ENCODE measurements around the gene AARS1.
A peak's percentile ranks its signal among the peaks of the same experiment; 100 is the strongest.
"Not testable (repeated sequence)": the region's sequence is repeated elsewhere in the genome, so short reads cannot be mapped to it uniquely, and the experiment has no call there.

Gene AARS1

GRCh38 chr16:70271696-70272095, 17.6 kb downstream of the AARS1 start:
- DNase-seq (ENCODE audit: low read depth in 3 of 3) = no peak

- DNase-seq (ENCODE audit: low read depth in 3 of 3) = no peak
These were observed 19.1 kb downstream of the AARS1 start for GRCh38 chr16:70270176-70270575.

- DNase-seq (ENCODE audit: low read depth in 3 of 3) = no peak
These were observed 19.8 kb downstream of the AARS1 start for GRCh38 chr16:70269471-70269870.

- not testable (repeated sequence) for DNase-seq (ENCODE audit: low read depth in 3 of 3)
These were observed 21.4 kb downstream of the AARS1 start for GRCh38 chr16:70267922-70268321.

DNA sequence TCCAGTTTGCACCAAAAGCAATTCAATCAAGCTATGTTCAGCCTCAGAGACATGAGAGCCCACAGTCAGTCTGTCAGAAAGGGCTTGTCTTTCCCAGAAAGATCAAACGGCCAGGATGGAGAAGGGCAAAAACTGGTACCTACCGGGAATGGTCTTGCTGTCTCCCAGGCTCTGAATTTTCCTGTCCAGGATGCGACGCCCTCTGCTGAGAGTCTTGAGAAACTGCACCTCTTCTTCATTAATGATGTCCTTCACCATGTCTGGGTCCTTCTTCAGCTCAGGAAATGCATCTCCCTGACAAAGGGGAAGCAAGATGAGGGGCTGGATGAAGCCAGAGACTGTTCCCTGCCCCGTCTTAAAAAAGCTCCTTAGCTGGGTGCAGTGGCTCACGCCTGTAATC, 21.8 kb downstream of the AARS1 start:
- DNase-seq (ENCODE audit: low read depth in 3 of 3) = no peak

DNA sequence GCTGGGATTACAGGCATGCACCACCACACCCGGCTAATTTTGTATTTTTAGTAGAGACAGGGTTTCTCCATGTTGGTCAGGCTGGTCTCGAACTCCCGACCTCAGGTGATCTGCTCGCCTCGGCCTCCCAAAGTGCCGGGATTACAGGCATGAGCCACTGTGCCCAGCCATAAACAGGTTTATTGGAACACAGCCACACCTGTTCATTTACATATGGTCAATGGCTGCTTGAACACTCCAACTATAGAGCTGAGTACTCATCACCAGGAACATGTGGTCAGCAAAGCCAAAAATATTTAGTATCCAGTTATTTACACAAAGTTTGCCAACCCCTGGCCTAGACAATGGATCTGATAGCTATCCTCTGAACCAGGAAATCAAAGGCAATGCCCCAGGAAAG, 29.4 kb downstream of the AARS1 start:
- DNase-seq (ENCODE audit: low read depth in 3 of 3) = not testable (repeated sequence)

DNA sequence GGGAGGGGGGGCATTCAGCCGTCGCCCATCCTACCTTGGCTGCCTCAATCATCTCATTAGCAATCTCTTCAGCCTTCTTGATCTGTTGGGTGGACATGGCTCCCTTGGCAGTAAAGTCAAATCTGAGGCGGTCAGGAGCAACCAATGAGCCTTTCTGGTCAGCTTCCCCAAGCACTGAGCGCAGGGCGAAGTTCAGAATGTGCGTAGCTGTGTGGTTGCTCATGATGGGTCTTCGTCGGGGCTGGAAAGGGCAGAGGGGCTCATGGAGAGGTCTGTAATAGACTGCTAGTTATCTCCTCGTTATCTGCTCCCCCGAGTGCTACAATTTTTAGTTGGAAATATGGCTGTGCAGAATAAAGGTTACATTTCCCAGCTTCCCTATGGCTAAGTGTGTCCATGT, 30.4 kb downstream of the AARS1 start:
- no peak for DNase-seq (ENCODE audit: low read depth in 3 of 3)

DNA sequence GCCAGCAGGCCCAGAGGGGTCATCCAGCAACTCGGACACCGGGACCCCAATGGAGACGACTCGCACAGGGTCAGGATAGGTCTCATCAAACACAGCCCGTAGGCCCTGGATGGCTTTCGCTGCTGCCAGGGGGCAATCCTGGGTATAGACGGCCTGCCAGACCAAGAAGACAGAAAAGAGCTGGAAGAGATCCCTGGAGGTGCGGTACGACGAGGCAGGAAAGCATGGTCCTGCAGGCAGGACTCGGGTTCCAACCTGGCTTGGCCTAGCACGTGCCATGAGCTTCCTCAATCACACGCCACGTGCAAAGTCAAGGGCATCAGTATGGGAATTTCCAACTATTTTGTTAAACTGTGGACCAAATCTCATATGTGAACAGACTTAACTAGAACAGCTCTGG, 31.2 kb downstream of the AARS1 start:
- DNase-seq (ENCODE audit: low read depth in 3 of 3) = no peak

- no peak for DNase-seq (ENCODE audit: low read depth in 3 of 3)
These were observed 31.9 kb downstream of the AARS1 start for GRCh38 chr16:70257391-70257790.

DNA sequence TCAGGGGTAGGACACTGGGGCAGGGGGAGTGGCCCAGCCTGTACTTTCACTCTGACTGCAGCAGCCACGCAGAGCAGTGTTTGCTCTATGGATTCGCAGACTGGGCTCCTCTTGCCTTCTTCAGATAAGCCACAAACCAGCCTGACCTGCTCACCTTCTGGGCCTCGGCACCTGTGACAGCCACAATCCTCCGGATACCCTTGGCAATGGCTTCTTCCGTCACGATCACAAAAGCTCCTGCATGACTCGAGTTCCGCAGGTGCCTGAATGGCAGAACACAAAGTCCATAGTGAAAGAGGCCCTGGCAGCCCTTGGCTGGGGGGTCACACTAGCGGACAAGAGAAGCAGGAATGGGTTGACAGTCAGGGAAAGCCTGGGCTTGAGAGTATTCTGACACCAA, 33.7 kb downstream of the AARS1 start:
- DNase-seq (ENCODE audit: low read depth in 3 of 3) = no peak

- DNase-seq (ENCODE audit: low read depth in 3 of 3) = no peak
These were observed 34.4 kb downstream of the AARS1 start for GRCh38 chr16:70254965-70255286.

GRCh38 chr16:70254180-70254964, 34.9 kb downstream of the AARS1 start:
- no peak for DNase-seq (ENCODE audit: low read depth in 3 of 3)

DNA sequence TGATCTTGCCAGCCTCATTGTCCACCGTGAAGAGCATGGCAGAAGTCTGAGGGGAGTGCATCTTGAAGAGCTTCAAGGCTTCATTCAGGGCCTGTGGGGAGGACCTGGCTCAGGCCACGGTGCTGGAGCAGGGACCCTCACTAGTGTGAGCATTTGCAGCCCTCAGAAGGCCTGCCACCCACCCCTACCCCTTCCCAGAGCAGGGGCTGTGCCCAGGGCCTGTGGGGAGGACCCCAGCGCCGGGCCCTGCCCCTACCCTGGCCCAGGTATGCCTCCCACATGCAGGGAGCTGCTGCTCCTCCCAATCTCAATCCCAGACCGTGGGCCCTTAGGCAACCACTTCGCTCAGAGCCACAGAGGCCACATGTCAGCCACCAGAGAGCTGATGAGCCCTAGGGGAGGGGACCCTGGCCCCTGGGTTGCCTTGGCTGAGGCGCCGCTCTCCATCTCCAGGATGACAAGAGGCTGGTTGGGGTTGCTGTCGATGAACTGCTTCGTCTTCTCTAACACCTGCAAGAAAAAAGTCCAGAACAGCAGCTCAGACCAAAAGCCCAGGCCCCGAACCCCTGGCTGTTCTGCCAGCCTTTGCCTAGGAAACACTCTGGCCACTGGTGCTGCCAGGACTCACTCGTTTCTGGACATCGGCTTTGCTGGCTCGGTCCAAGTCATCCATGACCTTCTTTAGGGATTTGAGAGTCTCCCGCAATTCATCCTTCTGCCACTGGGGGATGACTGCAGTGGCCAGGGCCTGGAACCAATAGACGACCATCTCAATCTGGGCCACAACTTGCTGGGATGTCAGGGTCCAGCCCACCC, 35.8 kb downstream of the AARS1 start:
- peak in 1 of 3 donors; percentile 37 for DNase-seq (ENCODE audit: low read depth in 3 of 3)

GRCh38 chr16:70252355-70252988, 36.8 kb downstream of the AARS1 start:
- no peak for DNase-seq (ENCODE audit: low read depth in 3 of 3)

- DNase-seq (ENCODE audit: low read depth in 3 of 3) = peak; percentile 85 to 89 (median 87)
These were observed 37.5 kb downstream of the AARS1 start, which contains the start of gene EXOSC6 for GRCh38 chr16:70251629-70252354. EXOSC6 (minus strand) TSS chr16:70251940; CDS start chr16:70251900, 40 bp downstream.

- peak in 1 of 3 donors; percentile 8 for DNase-seq (ENCODE audit: low read depth in 3 of 3)
These were observed 38.3 kb downstream of the AARS1 start for GRCh38 chr16:70250748-70251628.

GRCh38 chr16:70249697-70250096, 39.6 kb downstream of the AARS1 start:
- DNase-seq (ENCODE audit: low read depth in 3 of 3) = not testable (repeated sequence)

- not testable (repeated sequence) for DNase-seq (ENCODE audit: low read depth in 3 of 3)
These were observed 50.5 kb downstream of the AARS1 start for GRCh38 chr16:70238773-70239172.

DNA sequence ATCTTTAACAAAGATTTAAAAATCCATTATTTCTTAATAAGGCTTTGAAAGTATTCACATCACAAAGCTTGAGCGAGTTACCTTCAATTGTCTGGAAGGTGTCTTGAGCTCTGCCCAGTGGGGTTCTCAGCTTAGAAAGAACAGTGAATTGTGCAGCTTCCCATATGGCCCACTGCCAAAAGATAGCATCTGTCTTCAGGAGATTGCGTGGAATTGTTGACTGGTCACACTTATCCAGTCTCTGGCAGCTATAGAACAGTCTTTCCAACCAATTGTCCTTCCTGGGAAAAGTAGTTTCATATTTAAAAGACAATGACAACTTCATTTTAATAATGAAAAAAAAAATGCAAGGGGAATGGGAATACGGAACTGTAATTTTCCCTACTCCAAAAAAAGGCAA, 57.5 kb downstream of the AARS1 start:
- DNase-seq (ENCODE audit: low read depth in 3 of 3) = not testable (repeated sequence)

- not testable (repeated sequence) for DNase-seq (ENCODE audit: low read depth in 3 of 3)
These were observed 63.3 kb downstream of the AARS1 start for GRCh38 chr16:70226024-70226423.

- DNase-seq (ENCODE audit: low read depth in 3 of 3) = not testable (repeated sequence)
These were observed 63.9 kb downstream of the AARS1 start for GRCh38 chr16:70225430-70225829.
